HG02840 (cell line): Measurements from ENCODE around the gene IHH.

Experiments
- ATAC-seq: cut with Tn5 transposase; IDR thresholded peaks from one replicate; pipeline ENCODE4 v1.9.1; 2021; ENCODE audit warnings: mild to moderate bottlenecking, moderate library complexity, moderate number of reproducible peaks; ENCODE audit not compliant: unreplicated experiment, low FRiP score

Gene IHH

DNA sequence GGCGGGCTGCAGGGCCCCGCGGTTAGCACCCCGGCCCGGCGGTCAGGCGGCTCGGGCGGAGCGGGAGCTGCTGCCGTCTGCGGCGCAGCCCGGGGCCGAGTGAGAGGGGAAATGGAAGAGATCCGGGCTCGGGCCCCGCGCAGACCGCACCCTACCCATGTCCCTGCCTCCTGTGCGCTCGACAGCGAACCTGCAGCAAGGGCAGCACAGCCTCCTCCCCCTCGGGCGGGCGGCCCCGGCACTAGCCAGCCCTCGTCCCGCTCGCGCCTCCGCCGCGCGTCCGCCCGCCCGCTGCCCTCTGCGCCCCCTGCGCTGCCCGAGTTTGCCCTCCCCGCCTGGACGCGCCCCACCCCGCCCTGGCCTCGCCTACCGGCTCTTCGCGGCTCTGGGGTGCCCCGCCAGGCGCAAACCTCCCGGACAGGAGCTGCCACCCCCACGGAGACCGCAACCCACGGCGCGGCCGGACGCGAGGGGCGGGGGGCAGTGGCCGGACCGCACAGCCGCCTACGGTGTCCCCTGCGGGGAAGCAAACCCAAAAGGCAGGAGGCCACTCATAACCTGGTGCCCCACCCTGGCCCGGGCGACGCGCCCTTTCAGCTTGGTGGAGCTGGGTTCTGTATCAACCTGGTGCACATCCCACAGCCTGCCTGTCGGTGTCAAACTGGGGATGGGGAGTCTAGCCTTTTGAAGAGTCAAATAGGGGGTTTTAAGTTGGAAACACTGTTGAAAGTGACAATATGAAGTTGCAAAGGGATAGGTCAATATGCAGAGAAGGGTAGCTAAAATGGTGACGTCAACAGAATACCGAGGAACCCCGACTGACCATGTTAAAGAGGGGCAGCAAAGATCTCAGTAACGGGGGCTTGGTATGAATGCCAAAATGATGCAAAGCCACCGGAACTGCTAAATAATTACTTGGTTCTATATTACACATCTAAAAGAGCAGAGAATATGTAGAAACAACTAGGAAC, at the start of gene IHH:
IHH (minus strand) TSS at position 101 of the 971 bp plus-strand sequence. CDS start 454 bp downstream, outside the sequence.
- ATAC-seq, result no peak

DNA sequence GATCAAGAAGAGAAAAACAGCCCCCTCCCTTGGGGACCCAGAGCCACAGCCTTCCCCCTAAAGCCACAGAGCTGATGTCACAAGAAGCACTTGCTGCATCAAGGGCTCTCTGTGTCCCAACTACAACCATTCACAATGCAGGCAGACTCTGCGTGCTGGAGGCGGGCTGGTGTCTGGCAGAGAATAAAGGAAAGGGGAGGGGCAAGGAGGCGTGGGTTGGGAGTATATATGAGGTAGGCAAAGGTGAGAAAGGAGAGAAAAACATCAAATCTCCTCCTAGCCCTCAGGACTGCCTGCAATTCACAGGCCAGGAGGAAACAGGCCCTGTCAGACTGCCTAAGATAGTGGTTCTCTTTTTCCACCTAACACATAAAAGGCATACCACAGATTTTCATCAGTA, 48.8 kb upstream of the IHH start:
- no peak for ATAC-seq

DNA sequence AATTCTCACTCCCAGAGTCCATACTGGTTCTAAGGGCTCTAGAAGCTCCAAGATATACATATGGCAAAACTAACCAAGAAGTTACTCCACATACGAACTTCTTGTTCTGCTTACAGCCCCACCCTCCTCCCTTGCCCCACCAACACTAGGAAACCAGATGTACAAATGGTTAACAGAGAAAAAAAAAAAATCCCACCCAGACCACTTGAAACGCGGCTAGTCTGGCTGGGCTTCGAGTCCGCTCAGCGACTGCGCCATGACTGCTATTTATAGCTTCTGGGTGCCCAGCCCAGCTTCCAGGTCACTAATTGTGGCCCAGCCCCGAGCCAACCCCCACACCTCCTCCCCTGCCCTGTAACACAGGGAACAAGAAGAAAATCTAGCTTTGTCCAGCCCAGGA, 47.0 kb upstream of the IHH start:
- ATAC-seq, result no peak

DNA sequence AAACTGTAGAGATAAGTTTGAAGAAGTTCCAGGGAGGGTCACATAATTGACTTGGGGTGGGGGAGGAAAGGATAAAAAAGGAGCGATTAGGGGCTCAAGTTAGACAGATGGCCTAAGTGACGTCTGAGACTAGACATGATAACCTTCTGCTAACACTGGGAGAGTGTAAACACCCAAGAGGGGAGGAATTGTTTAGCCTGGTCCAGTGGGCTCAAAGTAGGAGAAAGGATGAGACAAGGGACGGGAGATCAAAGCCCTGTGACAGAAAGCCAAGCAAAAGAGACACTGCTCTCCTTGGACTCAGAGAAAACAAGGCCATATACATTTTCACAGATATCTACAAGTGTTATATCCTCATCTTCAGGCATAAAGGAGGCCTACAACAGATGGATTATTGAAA, 45.5 kb upstream of the IHH start:
- ATAC-seq, result no peak

DNA sequence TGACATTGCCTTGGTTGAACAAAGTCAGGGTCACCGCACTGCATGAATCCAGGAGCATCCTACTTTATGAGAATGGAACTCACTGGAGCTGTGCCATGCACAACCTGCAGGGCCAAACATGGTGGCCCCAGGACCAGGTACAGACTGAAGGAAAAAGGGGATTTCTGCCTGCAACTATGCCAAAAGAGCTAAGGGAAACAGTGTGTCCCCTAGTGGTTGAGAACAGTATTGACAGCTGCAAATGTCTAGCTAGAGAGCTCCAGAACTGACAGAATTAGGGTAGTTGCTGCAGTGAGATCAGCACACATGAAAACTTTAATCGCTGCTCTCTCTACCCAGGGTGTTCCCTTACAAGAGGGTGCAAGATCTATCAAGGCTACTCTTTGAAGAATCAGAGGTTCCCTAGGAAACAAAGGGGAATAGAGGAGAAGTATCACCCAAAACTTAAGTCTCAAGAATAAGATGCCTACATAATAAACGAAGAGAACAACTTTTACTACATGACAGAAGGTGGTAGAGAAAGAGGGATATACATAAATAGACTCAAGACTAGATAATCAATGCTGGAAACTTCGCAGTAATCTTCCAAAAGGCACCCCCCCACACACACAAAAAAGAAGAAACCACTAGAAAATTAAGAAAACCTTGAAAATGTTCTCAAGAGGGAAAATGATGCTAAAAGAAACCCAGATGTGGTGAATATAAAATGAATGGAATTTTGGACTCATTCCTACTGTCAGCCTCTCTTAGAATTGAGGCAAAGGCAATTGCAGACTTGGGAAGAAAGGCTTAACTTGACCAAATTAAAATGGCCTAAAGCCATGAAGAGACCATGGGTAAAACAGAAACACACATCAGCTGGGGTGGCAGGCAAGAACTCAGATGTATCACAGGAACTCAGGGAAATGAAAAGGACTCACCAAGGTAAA, 43.6 kb upstream of the IHH start:
- no peak for ATAC-seq

DNA sequence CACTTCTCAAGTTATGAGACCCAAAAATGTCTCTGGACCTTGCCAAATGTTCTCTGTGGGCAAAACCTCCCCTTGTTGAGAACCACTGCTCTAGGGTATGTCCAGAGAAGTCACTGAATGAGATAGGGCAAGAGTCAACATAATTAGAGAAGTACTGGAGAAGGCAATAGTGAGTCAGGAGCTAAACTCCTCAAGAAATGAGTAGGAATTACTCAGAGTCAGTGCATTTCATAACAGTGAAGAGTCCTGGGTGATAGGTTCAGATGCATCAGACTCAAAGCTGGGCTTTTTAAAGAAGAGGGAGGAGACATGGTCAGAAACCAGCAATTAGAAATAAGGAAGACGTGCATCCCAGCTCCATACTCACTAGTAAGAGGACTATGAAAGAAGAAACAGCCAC, 38.6 kb upstream of the IHH start:
- ATAC-seq, result no peak

DNA sequence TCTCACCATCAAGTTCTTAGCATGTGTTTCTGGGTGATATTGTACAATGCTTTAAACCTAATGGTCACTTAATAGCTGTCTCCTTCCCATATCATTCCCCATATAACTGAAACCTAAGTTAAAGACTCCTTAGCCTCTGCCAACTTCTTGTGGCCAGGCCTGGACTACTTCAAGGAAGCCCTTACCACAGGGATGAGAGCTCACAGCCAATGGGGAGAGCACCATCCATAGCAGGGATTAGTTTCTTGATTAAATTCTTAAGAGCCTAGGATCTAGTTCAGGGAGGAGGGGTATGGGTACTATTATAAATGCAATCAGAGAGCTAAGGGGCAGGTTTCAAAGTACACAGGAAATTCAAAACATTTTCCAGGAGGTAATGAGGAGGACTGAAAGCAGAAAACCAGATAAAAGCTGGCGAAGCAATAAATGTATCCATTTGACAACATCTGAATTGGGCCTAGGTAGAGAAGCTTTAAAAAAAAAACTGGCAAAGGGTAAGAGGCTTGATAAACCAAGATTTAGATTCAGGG, 34.8 kb upstream of the IHH start:
- no peak for ATAC-seq

DNA sequence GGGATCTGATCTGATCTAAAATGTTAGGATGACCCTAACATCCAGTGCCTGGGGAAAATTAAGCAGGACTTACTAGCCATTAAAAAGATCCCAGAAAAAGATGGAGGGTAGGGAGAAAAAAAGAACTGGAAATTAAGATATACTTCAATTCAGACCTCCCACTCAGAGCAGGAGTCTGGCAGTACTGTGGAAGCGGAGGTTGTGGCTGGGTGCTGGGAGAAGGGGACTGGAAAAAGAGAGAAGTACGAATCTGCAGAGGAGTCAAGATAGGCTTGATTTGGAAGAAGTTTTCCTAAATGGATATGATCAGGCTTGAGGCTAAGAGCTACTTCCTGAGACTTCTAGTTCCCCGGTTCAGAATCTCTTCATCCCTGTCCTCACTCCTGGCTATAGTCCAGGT, 33.5 kb upstream of the IHH start:
- ATAC-seq, result no peak

DNA sequence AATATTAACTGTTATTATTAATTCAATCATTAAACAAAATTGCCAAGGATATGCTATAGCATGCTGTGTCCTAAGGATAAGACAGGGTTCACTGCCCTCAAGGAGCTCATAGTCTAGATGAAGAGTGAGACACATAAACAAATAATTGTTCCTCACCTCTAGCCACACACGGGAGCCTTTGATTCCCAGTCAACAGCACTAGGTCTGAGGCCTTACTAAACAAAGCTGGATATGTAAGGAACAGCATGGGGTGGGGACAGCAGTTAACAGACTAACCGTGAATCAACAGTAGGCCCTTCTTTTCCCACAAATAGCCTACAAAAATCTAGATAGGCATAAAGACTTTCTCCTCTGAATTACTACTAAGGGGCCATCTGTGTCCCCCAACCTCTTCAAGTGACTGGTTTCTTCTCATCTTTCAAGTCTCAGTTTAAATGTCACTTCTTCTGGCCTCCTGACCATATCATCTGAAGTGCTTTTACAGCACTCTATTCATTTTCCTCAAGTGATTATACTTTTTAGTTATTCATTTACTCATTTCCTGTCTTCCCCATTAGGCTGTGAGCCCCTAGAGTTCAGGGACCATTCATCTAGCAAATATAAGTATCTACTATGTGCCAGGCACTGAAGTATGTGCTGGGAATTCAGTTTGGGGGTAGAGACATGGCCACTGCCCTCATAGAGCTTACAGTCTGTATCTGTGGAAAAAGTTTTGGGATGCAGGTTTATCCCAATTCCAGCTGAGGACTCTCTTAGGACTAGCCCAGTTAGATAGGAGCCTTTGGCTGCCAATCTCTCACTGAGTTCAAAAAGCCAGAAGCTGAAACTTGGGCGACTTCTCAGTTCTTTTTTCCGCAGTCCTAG, 29.9 kb upstream of the IHH start:
- ATAC-seq, result no peak

DNA sequence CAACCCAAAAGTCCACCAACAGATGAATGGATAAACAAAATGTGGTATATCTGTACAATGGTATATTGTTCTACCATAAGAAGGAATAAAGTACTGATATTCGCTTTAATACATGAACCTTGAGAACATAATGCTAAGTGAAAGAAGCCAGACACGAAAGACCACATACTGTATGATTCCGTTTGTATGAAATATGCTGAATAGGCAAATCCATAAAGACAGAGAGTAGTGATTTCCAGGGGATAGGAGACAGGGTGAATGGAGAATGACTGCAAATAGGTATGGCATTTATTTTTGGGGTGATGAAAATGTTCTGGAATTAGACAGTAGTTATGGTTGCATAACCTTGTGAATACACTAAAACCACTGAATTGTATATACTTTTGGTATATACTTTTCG, 28.6 kb upstream of the IHH start:
- ATAC-seq, result no peak

DNA sequence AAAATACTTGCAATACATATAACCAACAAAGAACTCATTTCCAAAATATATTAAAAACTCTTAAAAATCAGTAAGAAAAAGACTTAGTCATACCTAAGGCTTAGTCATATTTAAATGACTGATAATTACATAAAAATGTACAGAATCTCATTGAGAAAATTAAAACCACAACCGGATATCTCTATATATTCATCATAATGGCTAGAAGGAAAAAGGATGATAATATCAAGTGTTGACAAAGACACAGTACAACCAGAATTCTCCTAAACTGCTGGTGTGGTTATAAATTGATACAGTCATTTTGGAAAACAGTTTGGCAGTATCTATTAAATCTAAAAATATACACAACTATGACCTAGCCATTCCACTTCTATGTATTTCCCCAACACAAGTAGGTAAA, 27.1 kb upstream of the IHH start:
- no peak for ATAC-seq

DNA sequence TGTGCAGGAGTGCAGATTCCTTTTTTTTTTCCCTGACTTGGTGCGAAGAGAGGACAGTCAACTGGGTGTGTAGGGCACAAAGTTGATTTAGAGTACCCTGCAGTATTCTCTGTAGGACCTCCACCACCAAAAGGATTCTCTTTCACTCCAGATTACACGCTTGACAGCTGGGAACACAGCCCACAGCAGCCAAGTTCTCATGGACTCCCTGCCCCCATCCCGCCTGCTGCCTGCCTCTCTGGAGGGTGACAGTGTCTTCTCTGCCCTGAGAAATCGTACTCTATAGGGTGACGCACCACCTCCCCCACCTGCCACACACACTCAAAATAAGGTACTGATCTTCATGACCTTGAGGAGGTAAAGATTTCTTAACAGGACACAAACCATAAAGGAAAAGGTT, 26.6 kb upstream of the IHH start:
- ATAC-seq, result no peak

DNA sequence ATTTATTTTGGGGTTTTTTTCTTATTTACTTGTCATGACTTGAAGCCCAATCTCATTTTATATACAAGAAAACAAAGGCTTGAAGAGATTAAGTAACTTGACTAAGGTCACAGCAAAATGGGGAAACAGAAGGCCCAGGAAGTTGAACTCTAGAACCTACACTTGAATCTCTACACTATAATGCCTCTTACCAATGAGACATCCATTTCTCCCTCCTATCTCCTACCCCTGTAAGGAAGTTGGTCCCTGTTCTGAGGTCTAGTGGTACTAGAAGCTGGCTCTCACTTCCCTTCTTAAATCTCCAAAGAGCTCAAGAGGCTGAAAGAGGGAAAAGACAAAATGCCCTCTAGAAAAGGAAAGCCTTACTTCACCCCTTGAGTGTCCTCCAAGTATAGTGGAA, 25.5 kb upstream of the IHH start:
- ATAC-seq, result no peak

DNA sequence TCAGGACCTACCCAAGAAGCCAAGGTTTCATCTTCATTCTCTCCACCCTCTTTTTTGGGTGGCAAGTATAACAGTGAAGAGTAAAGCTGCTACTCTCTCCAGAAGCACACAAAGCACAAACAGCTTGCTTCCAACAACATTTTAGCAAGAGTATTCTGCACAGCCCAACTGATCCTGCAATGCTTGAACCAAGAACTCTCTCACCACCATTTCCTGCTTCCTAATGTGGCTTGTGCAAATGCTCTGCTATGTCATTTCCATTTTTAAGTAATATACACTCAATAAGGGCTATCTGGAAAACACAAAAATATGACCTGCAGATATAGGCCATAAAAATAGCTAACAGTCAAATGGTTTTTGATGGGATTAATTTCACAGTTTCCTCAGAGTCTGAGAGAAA, 24.1 kb upstream of the IHH start:
- ATAC-seq, result no peak

DNA sequence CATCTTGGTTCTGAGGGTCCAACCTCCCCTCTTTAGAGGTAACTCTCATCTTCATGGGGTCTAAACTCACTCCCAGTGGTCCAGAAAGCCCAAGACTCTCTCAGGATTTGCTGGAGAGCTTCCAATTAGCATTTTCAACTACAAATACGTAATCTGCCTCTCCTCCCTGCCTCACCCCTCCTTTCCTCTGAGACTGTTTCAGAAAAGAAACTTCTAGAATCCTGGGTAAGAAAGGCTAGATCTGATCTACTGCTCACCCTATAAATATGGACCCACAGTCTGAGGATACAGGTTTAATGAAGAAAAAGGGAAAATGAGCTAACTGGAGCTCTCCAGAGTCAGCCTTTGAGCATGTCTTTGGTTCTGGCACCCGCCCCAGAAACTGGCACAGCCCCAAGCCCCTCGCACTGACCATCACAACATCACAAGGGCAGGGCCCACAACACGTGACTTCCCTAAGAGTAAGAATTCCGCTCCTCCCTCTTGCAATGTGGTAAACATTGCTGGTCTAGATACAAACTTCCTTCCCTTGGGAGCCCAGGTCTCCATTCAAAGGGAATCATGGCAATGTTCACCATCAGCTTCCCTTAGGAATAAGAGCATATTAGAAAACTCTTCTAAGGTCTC, 21.7 kb upstream of the IHH start:
- no peak for ATAC-seq

DNA sequence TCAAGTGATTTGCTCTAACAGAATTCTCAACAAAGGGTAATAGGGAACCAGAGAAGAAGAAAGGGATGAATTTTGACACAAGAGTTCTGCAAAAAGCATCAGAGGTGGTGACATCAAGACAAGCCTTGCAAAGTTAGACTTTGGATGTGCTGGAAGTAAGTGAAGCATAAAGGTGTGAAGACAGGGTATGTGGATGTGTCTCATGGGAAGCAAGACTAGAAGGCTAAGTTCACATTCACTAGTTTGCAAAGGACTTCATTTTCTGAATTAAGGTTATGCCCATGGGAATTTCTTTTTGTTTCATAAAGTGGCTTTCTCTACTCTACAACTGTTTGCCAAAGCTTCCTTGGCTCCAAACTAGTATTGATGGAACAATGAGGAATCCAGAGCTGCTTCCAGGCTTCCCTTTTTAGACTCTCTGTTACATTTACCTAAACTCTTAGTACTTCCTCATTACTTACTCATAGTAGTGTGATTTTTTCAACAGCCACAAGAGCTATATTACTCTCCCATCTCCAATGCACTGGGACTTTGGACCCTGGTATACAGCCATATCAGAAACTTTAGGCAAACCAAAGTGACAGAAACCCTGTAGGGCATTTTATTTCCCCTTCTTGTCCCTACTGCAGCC, 21.1 kb upstream of the IHH start:
- no peak for ATAC-seq

DNA sequence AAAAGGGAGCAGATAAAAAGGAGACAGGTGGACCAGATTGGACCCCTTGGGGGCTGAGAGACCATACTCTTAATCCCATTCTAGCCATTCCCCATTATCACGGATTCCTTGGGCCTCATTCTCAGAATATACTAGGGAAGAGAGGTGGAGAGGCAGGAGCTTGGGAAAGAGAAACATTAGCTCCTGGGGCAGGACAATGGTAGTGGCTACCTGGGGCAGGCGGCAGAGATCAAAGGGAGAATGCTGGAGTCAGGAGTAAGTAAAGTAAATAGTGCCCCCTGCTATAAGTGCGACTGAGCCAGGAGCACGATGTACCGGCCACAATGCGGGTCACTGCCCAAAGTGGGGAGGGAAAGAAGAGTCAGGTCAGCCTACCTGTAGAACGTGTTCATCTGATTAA, 20.4 kb upstream of the IHH start:
- no peak for ATAC-seq

DNA sequence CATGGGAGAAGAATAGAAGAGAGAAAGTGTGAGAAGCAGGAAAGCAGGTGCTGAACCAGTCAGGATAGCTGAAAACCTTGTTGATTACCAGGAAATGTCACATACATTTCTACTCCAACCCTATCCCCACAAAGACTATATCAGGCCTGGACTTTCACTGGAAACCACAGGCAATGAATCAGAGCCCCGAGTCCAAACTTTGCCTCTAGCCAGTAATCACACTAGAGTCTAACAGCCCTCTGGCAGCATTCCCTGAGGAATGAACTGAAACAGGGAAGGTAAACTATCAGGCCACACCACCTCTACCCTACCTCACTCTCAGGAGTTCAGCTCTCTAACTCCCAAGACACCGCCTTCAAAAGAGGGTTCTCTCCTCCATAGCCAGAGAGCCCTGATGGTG, 18.7 kb upstream of the IHH start:
- ATAC-seq, result no peak

DNA sequence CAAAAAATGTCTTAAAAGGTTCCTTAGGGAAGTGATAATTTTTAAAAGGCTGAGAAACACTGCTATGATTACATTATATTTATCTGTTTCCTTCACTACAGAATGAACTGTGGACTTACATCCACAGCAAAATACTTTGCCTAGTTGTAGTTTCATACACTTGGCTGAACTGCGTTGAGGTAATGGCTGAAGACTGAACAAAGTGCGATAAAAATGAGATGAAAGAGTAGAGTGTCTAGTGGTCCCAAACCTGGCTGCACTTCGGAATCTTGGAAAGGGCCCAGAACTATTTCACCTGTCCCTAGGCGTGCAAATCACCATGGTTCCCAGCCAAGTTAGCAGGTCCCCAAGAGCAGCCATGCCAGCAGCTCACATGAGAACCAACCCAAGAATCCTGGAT, 18.2 kb upstream of the IHH start:
- no peak for ATAC-seq
